Transverse colon (tissue), 4 donors: ENCODE results near the gene JAG1.

Source experiments
- CTCF ChIP-seq, 5 experiments: fragments of 200-600 bp in 3 of 5; fragments of 450-650 bp in 2 of 5; sonication (generic) in 3 of 5; IDR thresholded peaks; 1 replicate in 2 of 5; 2 replicates in 3 of 5; pipeline ENCODE4 v1.5.1; 2016 to 2017; ENCODE audit warnings: antibody characterized with exemption in 5 of 5, inconsistent platforms in 3 of 5, mild to moderate bottlenecking in 2 of 5, moderate library complexity in 1 of 5
- EP300 ChIP-seq: sonication (generic); formaldehyde crosslinking; IDR thresholded peaks from one replicate; pipeline ENCODE4 v1.6.1; 2017; ENCODE audit warnings: antibody characterized with exemption, low read depth
- POLR2A ChIP-seq: fragments of 450-650 bp; IDR thresholded peaks from one replicate; pipeline ENCODE4 v1.6.1; 2016; ENCODE audit warnings: antibody characterized with exemption, mild to moderate bottlenecking, moderate library complexity
- POLR2AphosphoS5 ChIP-seq, 3 donors: sonication (generic); formaldehyde crosslinking; IDR thresholded peaks; one replicate each; pipeline ENCODE4 v1.6.1; 2016; ENCODE audit warnings: antibody characterized with exemption in 3 of 3

- TF ChIP-seq POLR2A (no peak), CTCF (IDR thresholded peaks at IDR 0.05) (no peak), POLR2AphosphoS5 (IDR thresholded peaks at IDR 0.05) (no peak), EP300 (no peak)
Measured at GRCh38 chr20:10603378-10603777, 70.4 kb downstream of the JAG1 start.
